Measurements from ENCODE around the gene ARHGEF37.

DNA sequence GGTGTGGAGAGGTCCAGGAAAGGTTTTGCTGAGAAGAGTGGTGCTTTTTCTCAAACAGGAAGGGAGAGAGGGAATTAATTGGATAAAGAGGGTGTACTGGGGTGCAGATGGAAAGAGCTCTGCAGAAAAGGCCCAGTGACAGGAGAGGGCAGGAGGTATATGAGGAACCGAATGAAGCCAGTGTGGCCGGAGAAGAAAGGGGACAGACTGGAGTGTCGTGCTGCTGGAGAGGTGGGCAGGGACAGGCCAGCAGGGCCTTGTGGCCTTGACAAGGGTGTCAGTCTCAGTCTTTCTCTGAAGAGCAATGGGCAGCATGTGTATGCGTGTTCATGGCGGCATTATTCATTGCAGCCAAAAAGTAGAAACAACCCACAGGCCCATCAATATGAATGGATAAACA is 48.1 kb downstream of the ARHGEF37 start:
- TF ChIP-seq, protein P1, sequence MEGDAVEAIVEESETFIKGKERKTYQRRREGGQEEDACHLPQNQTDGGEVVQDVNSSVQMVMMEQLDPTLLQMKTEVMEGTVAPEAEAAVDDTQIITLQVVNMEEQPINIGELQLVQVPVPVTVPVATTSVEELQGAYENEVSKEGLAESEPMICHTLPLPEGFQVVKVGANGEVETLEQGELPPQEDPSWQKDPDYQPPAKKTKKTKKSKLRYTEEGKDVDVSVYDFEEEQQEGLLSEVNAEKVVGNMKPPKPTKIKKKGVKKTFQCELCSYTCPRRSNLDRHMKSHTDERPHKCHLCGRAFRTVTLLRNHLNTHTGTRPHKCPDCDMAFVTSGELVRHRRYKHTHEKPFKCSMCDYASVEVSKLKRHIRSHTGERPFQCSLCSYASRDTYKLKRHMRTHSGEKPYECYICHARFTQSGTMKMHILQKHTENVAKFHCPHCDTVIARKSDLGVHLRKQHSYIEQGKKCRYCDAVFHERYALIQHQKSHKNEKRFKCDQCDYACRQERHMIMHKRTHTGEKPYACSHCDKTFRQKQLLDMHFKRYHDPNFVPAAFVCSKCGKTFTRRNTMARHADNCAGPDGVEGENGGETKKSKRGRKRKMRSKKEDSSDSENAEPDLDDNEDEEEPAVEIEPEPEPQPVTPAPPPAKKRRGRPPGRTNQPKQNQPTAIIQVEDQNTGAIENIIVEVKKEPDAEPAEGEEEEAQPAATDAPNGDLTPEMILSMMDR (conservative IDR thresholded peaks at IDR 0.05): no peak
- TF ChIP-seq ZFX (IDR thresholded peaks at IDR 0.05): no peak
